ENCODE results near the gene ZNF862. TPM values are rescaled to one million over a fixed set of nuclear protein-coding genes. Genes with fewer than 3 reads are reported as not detected.
A peak's percentile ranks its signal among the peaks of the same experiment; 100 is the strongest.

The ZNF862 gene
- polyA plus RNA-seq, 3 donors, result 1.3 to 18.4 (median 2.7) TPM

DNA sequence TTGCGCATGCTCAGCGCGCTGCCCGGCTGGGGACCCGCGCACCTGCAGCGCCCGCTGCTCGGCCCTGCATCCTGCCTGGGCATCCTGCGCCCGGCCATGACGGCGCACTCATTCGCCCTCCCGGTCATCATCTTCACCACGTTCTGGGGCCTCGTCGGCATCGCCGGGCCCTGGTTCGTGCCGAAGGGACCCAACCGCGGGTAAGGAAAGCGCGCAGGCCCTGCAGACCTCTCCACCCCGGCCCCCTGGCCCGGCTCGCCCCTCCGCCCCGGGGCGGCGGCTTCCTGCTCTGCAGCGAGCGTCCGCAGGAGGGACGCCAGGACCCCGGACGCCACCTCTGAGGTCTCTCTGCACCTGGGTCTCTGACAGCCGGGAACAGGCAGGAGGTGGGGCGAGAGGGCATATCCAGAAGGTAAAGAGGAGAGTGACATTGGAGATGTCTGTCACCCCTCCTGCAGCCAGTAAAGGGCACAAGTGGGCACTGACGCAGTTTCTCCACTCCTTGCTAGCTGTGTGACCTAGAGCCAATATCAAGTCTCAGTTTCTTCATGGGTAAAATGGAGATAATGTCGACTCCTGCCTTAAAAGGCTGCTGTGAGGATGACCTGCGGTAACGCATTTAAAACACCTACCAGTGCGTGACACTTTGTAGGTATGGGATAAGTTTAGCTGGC lies 35.9 kb downstream of the ZNF862 start:
- Histone ChIP-seq H4K20me1 (ENCODE audit: insufficient read depth, low read length) (no peaks in the 10 kb centered on the region), H2AFZ (ENCODE audit: insufficient read depth, low read depth, low read length, poor library complexity, severe bottlenecking) (peak overlapping the region; percentile 99), H3K79me2 (ENCODE audit: insufficient read depth, low read length) (no peaks in the 10 kb centered on the region), H3K9me3 (replicated peaks in 1 of 2; ENCODE audit: control insufficient read depth in 1 of 2, insufficient read depth in 1 of 2, low read length in 2 of 2) (no peaks in the 10 kb centered on the region), H3K27me3 (ENCODE audit: control insufficient read depth in 2 of 2, insufficient read depth in 2 of 2, low read length in 2 of 2) (peaks cover 0 to 2% of the 10 kb centered on the region in 2 donors), H3K9ac (ENCODE audit: insufficient read depth, low read length, poor library complexity, severe bottlenecking) (peak overlapping the region; percentile 65), H3K27ac (ENCODE audit: low read depth in 1 of 2, low read length in 2 of 2) (no peak overlapping the region), H3K36me3 (replicated peaks in 1 of 2; ENCODE audit: control insufficient read depth in 1 of 2, insufficient read depth in 2 of 2, low read length in 2 of 2) (no peaks in the 10 kb centered on the region), H3K4me2 (replicated peaks; ENCODE audit: extremely low read depth, low read length, poor library complexity, severe bottlenecking) (peak overlapping the region; percentile 99), H3K4me3 (replicated peaks in 1 of 3; ENCODE audit: low read depth in 2 of 3, low read length in 3 of 3) (peak overlapping the region; percentile 51 to 86 (median 76)), H3K4me1 (ENCODE audit: control insufficient read depth in 1 of 2, insufficient read depth in 2 of 2, low read length in 2 of 2) (peaks cover 20 to 26% of the 10 kb centered on the region in 2 donors)
- WGBS (ENCODE audit: insufficient coverage), result under 1% methylated on average over 42 of the region's 46 CpGs
- TF ChIP-seq, protein P1, sequence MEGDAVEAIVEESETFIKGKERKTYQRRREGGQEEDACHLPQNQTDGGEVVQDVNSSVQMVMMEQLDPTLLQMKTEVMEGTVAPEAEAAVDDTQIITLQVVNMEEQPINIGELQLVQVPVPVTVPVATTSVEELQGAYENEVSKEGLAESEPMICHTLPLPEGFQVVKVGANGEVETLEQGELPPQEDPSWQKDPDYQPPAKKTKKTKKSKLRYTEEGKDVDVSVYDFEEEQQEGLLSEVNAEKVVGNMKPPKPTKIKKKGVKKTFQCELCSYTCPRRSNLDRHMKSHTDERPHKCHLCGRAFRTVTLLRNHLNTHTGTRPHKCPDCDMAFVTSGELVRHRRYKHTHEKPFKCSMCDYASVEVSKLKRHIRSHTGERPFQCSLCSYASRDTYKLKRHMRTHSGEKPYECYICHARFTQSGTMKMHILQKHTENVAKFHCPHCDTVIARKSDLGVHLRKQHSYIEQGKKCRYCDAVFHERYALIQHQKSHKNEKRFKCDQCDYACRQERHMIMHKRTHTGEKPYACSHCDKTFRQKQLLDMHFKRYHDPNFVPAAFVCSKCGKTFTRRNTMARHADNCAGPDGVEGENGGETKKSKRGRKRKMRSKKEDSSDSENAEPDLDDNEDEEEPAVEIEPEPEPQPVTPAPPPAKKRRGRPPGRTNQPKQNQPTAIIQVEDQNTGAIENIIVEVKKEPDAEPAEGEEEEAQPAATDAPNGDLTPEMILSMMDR (IDR thresholded peaks at IDR 0.05), result no peak
- peaks cover 27% of the 10 kb centered on the region for H3K4me1 Mint-ChIP-seq
- H3K27me3 Mint-ChIP-seq (ENCODE audit: low read depth in 3 of 3), result peaks cover 3 to 11% (median 6%) of the 10 kb centered on the region in 3 donors
- peak overlapping the region; percentile 82 to 90 for H3K4me3 Mint-ChIP-seq
- intact Hi-C loops (cut with micrococcal nuclease), result loop anchor here in 1 of 2 donors (5.0 kb wide), 1 partner anchor 37 kb away; the partner anchor contains the start of gene ZNF862
- H3K27ac Mint-ChIP-seq, result peak overlapping the region in 1 of 7 donors; percentile 72
- no peaks in the 10 kb centered on the region for H3K9me3 Mint-ChIP-seq
- no peak for DNase-seq
- H3K36me3 Mint-ChIP-seq, result peaks cover 0 to 7% of the 10 kb centered on the region in 2 donors

DNA sequence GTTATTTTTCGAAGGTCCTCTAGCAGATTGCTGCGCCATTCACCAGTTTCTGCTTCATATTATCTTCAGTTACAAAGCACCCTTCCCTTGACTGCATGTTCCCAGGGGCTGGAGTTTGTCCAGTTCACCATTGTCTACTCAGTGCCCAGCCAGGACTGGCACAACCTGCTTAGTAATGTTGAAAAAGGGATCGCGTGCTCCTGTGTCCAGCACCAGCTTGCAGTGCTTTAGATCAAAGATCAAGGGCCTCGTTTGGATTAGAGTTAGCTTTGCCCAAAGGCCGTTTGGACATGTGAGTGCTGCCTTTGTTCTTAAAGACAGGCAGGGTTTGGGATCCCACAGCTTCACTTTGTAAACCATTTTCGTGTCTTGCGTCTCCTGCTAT lies 36.5 kb downstream of the ZNF862 start:
- peak overlapping the region; percentile 99 for H2AFZ ChIP-seq (ENCODE audit: insufficient read depth, low read depth, low read length, poor library complexity, severe bottlenecking)
- H3K4me3 Mint-ChIP-seq, result peak overlapping the region; percentile 82 to 90
- no peak for DNase-seq
- no peak overlapping the region for H3K27ac Mint-ChIP-seq
- H3K4me1 ChIP-seq (ENCODE audit: control insufficient read depth in 1 of 2, insufficient read depth in 2 of 2, low read length in 2 of 2), result peaks cover 20 to 26% of the 10 kb centered on the region in 2 donors
- intact Hi-C loops (cut with micrococcal nuclease), result loop anchor here in 1 of 2 donors (5.0 kb wide), 1 partner anchor 37 kb away; the partner anchor contains the start of gene ZNF862
- H3K36me3 ChIP-seq (replicated peaks in 1 of 2; ENCODE audit: control insufficient read depth in 1 of 2, insufficient read depth in 2 of 2, low read length in 2 of 2), result no peaks in the 10 kb centered on the region
- H3K9me3 Mint-ChIP-seq, result no peaks in the 10 kb centered on the region
- H3K4me3 ChIP-seq (replicated peaks in 1 of 3; ENCODE audit: low read depth in 2 of 3, low read length in 3 of 3), result peak overlapping the region in 1 of 3 experiments; percentile 86
- H3K9ac ChIP-seq (ENCODE audit: insufficient read depth, low read length, poor library complexity, severe bottlenecking), result no peak overlapping the region
- H3K27me3 ChIP-seq (ENCODE audit: control insufficient read depth in 2 of 2, insufficient read depth in 2 of 2, low read length in 2 of 2), result peaks cover 0 to 2% of the 10 kb centered on the region in 2 donors
- peak overlapping the region; percentile 99 for H3K4me2 ChIP-seq (replicated peaks; ENCODE audit: extremely low read depth, low read length, poor library complexity, severe bottlenecking)
- H4K20me1 ChIP-seq (ENCODE audit: insufficient read depth, low read length), result no peaks in the 10 kb centered on the region
- WGBS (ENCODE audit: insufficient coverage), result 97% methylated on average over 6 of the region's 8 CpGs
- peaks cover 25% of the 10 kb centered on the region for H3K4me1 Mint-ChIP-seq
- no peak overlapping the region for H3K27ac ChIP-seq (ENCODE audit: low read depth in 1 of 2, low read length in 2 of 2)
- TF ChIP-seq, protein P1 (IDR thresholded peaks at IDR 0.05), result no peak
- H3K36me3 Mint-ChIP-seq, result peaks cover 0 to 7% of the 10 kb centered on the region in 2 donors
- H3K9me3 ChIP-seq (replicated peaks in 1 of 2; ENCODE audit: control insufficient read depth in 1 of 2, insufficient read depth in 1 of 2, low read length in 2 of 2), result no peaks in the 10 kb centered on the region
- peaks cover 3 to 11% (median 6%) of the 10 kb centered on the region in 3 donors for H3K27me3 Mint-ChIP-seq (ENCODE audit: low read depth in 3 of 3)
- no peaks in the 10 kb centered on the region for H3K79me2 ChIP-seq (ENCODE audit: insufficient read depth, low read length)

All from CD14-positive monocyte (primary cell).